HG03064 (cell line): Measurements from ENCODE around the gene DNASE1.

Experiments
- ATAC-seq: cut with Tn5 transposase; IDR thresholded peaks from one replicate; pipeline ENCODE4 v1.9.1; 2021; ENCODE audit warnings: low read depth; ENCODE audit not compliant: unreplicated experiment

Gene DNASE1

DNA sequence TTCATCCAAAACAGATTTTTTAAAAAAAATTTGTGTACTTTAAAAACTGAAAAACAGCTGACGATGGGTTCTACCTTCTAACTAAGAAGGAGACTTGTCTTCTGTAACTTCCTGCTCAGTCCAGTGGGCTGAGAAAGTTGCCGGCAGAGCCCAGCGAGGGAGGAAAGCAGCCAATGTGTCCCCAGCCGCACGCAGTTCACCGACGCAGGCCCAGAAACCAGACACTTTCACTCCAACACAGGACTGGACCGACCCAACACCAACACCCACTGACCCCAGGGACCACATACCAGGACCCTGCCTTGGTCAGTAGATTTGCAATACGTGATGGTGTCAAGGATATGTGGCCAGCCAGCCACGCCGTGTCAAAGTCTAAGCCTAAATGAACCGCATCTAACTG, 37.3 kb downstream of the DNASE1 start:
- no peak for ATAC-seq

DNA sequence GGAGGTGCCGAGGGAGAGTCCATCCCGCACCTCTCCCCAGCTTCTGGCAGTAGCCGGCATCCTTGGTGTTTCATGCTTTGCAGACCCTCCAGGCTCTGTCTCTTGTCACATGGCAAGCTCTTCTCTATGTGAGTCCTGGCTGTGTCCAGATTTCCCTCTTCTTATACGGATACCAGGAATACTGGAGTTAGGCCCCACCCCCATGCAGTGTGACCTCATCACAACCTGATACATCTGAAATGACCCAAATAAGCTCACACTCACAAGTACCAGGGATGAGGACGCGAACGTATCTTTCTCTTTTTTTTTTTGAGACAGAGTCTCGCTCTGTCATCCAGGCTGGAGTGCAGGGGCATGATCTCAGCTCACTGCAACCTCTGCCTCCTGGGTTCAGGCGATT, 39.6 kb downstream of the DNASE1 start:
- no peak for ATAC-seq

DNA sequence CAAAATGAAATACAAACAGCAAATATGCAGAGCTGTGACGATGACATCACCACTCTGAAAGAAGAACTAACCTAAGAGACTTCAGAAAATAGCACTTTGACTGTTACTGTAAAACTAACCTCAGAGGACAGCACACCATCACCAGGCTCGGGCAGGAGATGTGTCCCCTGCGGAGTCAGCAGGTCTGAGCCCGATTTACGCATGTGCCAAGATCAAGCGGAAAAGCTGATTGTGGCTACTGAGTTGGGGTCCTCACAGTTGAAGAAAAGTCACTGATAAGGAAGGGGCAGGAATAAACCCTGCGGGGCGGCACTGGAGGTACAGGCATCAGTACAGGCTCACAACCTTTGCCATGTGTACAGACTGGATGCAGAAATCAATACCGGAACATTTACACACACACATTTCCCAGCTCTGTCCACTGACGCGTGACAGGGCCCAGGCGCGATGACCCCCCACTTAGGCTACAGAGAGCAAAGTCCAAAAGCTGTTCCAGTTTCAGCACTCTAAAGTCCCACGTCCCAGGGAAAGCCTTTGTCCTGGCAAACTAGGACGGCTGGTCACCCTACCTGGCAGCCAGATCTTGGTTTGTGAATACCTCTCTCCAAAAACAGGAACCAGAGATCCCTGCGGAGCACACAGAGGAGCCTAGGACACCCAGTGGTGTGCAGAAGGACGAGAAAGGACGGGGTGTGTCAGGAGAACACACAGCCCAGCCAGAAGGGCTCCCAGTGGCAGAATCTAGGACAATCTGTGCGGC, 41.3 kb downstream of the DNASE1 start:
- ATAC-seq = no peak

DNA sequence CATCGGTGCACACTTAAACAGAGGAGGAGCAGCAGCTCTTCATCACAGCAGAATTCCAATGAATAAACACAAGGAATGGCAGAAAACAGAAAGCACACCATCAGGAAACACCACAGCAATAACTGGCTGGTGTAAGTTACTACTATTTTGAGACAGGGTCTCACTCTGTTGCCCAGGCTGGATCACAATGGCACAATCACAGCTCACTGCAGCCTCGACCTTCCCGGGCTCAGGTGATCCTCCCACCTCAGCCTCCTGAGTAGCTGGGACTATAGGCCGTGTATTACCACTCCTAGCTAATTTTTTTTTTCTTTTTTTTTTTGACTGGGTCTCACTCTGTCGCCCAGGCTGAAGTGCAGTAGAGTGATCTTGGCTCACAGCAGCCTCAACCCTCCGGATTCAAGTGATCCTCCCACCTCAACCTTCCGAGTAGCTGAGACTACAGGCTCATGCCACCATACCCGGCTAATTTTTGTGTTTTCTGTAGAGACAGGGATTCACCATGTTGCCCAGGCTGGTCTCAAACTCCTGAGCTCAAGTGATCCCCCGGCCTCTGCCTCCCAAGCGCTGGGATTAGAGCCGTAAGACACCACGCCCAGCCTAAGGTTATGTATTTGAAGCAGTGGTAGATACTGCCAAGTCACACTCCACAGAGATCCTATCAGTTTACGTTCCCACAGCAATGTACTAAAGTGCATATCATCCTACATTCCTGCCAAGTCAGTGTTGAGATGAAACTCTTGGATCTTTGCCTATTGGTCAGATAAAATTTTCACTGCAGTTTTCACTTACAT, 42.1 kb downstream of the DNASE1 start:
- ATAC-seq = no peak

DNA sequence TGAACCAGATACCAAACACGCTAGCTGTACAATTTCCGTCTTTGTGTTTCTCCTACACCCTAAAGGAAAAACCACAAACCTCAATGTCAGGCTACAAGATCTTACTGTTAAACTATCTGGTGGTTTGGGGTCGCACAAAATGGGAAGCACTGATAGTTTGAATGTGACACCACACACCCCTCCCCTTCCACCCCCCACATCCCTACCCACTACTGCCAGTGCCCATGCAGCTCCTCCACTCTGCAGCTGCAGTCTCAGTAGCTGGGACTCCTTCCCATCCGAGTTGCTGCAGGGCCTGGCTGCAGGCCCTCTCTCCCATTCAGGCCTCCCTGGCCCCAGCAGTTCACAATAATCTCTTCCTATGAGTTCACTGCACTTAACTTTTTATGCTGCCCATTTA, 44.5 kb downstream of the DNASE1 start:
- ATAC-seq = no peak

DNA sequence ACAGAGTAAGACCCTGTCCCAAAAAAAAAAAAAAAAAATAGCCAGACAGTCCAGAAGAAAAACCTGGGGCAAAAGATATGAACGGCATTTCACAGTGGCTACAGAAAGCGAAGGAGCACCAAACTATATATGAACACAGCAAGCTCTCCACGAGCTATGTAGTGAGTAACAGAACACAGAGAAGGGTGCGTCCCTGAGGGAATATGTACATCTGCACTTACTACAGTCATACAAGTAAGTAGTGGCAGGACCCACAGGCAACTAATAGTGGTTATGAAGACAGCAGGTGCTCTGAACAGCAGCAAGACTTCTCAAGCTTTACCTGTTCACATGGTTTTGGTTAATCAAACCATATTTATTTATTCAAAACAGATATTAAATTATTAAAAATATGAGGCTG, 47.0 kb downstream of the DNASE1 start:
- ATAC-seq = no peak

DNA sequence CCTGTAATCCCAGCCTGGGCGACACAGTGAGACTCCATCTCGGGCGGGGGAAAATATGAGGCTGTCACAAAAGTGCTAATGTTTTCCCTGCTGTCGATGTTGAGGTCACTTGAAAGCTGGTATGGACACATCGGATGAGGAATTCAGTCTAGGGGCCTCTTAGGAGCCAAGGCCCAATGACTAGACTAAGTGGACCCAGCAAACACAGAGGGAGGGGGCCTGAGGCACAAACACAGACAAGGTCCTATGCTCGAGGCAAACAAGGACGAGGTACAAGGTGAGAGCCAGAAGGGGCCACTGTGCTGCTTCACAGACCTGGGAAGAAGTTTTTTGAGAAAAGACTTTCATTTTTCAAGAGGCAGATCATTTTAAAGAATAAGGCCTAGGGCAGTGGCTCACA, 47.6 kb downstream of the DNASE1 start:
- ATAC-seq = no peak

DNA sequence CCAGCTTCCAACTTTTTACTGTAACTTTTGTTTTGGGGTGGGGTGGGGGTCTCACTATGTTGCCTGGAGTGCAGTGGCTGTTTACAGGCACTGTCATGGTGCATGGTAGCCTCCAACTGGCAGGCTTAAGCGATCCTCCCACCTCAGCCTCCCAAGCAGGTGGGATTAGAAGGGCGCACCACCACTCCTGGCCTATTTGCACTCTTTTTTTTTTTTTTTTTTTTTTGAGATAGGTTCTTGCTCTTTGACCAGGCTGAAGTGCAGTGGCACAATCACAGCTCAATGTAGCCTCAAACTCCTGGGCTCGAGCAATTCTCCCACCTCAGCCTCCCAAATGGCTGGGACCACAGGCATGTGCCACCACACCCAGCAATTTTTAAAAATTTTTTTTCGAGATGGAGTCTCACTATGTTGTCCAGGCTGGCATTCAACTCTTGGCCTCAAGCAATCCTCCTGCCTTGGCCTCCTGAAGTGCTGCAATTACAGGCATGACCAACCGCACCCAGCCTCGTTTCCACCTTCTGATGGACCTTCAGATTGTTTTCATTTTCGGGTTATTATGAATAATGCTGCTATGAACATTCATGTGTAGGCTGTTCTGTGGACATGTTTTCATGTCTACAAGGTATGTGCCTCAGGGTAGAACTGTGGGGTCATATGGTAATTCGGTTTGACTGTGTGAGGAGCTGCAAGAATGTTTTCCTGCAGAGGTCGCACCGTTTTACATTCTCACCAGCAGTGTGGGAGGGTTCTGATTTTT, 51.9 kb downstream of the DNASE1 start:
- ATAC-seq = no peak
